Muscle layer of colon (tissue), 2 donors: ENCODE results near the gene MCAT.

ENCODE experiments used
- H3K27ac ChIP-seq: one replicate; pipeline ENCODE4 v1.7.0; 2013; ENCODE audit warnings: low read depth, mild to moderate bottlenecking, low read length, moderate library complexity
- H3K27me3 ChIP-seq, 2 donors: one replicate each; pipeline ENCODE4 v1.7.0; 2013; ENCODE audit warnings: low read length in 2 of 2, mild to moderate bottlenecking in 2 of 2; ENCODE audit not compliant: insufficient read depth in 2 of 2, control insufficient read depth in 1 of 2
- H3K36me3 ChIP-seq: one replicate; pipeline ENCODE4 v1.7.0; 2013; ENCODE audit warnings: mild to moderate bottlenecking, low read length; ENCODE audit not compliant: insufficient read depth
- H3K4me1 ChIP-seq: one replicate; pipeline ENCODE4 v1.7.0; 2013; ENCODE audit warnings: mild to moderate bottlenecking, low read length; ENCODE audit not compliant: insufficient read depth
- H3K4me3 ChIP-seq, 2 donors: one replicate each; pipeline ENCODE4 v1.7.0; 2013; ENCODE audit warnings: low read length in 2 of 2, low read depth in 1 of 2, mild to moderate bottlenecking in 1 of 2, moderate library complexity in 1 of 2
- H3K9ac ChIP-seq: one replicate; pipeline ENCODE4 v1.7.0; 2013; ENCODE audit warnings: low read length
- H3K9me3 ChIP-seq: one replicate; pipeline ENCODE4 v1.7.0; 2013; ENCODE audit warnings: mild to moderate bottlenecking, low read length
- donor health status: abdominal sarcoma.
- donor health status: Adenocarcinoma of cecum.

The MCAT gene

GRCh38 chr22:43096420-43096819 lies 46.8 kb downstream of the MCAT start:
- Histone ChIP-seq H3K9me3 (no peaks in the 10 kb centered on the region), H3K4me3 (no peak overlapping the region), H3K9ac (no peak overlapping the region), H3K27ac (no peak overlapping the region), H3K4me1 (no peaks in the 10 kb centered on the region), H3K27me3 (no peaks in the 10 kb centered on the region), H3K36me3 (no peaks in the 10 kb centered on the region)

GRCh38 chr22:43094551-43094950 lies 48.6 kb downstream of the MCAT start:
- Histone ChIP-seq H3K27ac (no peak overlapping the region), H3K9me3 (no peaks in the 10 kb centered on the region), H3K4me3 (no peak overlapping the region), H3K9ac (no peak overlapping the region), H3K36me3 (no peaks in the 10 kb centered on the region), H3K4me1 (no peaks in the 10 kb centered on the region), H3K27me3 (no peaks in the 10 kb centered on the region)

- Histone ChIP-seq H3K9me3 (no peaks in the 10 kb centered on the region), H3K27ac (no peak overlapping the region), H3K9ac (no peak overlapping the region), H3K27me3 (no peaks in the 10 kb centered on the region), H3K36me3 (no peaks in the 10 kb centered on the region), H3K4me3 (no peak overlapping the region), H3K4me1 (no peaks in the 10 kb centered on the region)
These were observed 49.1 kb downstream of the MCAT start for GRCh38 chr22:43094085-43094484.

- no peaks in the 10 kb centered on the region for H3K9me3 ChIP-seq
- H3K4me1 ChIP-seq = peaks cover 4% of the 10 kb centered on the region
- no peak overlapping the region for H3K4me3 ChIP-seq
- H3K27me3 ChIP-seq = no peaks in the 10 kb centered on the region
- H3K9ac ChIP-seq = no peak overlapping the region
- no peaks in the 10 kb centered on the region for H3K36me3 ChIP-seq
- H3K27ac ChIP-seq = no peak overlapping the region
These were observed 51.1 kb downstream of the MCAT start for GRCh38 chr22:43092085-43092484.

- H3K9ac ChIP-seq = no peak overlapping the region
- no peak overlapping the region for H3K4me3 ChIP-seq
- peaks cover 4% of the 10 kb centered on the region for H3K4me1 ChIP-seq
- no peak overlapping the region for H3K27ac ChIP-seq
- no peaks in the 10 kb centered on the region for H3K36me3 ChIP-seq
- H3K9me3 ChIP-seq = no peaks in the 10 kb centered on the region
- no peaks in the 10 kb centered on the region for H3K27me3 ChIP-seq
These were observed 52.9 kb downstream of the MCAT start for GRCh38 chr22:43090130-43090789.

- H3K27me3 ChIP-seq = no peaks in the 10 kb centered on the region
- peak within 1 kb of the TSS; percentile 78 to 83 for H3K4me3 ChIP-seq
- peaks cover 4% of the 10 kb centered on the region for H3K4me1 ChIP-seq
- peak within 1 kb of the TSS; percentile 78 for H3K27ac ChIP-seq
- no peaks in the 10 kb centered on the region for H3K9me3 ChIP-seq
- no peaks in the 10 kb centered on the region for H3K36me3 ChIP-seq
- no peak within 1 kb of the TSS for H3K9ac ChIP-seq
These were observed 54.0 kb downstream of the MCAT start, which contains the start of gene TTLL1 for GRCh38 chr22:43088984-43089717. Gene TTLL1, minus strand, starts transcription at chr22:43089391. Its CDS starts 13,805 bp downstream, at chr22:43075586.

GRCh38 chr22:43088627-43088983 lies 54.6 kb downstream of the MCAT start:
- H3K9me3 ChIP-seq = no peaks in the 10 kb centered on the region
- peak overlapping the region; percentile 78 for H3K27ac ChIP-seq
- no peaks in the 10 kb centered on the region for H3K36me3 ChIP-seq
- peaks cover 4% of the 10 kb centered on the region for H3K4me1 ChIP-seq
- H3K27me3 ChIP-seq = no peaks in the 10 kb centered on the region
- no peak overlapping the region for H3K9ac ChIP-seq
- peak overlapping the region; percentile 78 to 83 for H3K4me3 ChIP-seq

- Histone ChIP-seq H3K4me1 (peaks cover 4% of the 10 kb centered on the region), H3K36me3 (no peaks in the 10 kb centered on the region), H3K27ac (no peak overlapping the region), H3K27me3 (no peaks in the 10 kb centered on the region), H3K9me3 (no peaks in the 10 kb centered on the region), H3K9ac (no peak overlapping the region), H3K4me3 (no peak overlapping the region)
These were observed 57.3 kb downstream of the MCAT start for GRCh38 chr22:43085658-43086606.
